Measurements from ENCODE around the gene ABHD8. TPM values are rescaled to one million over a fixed set of nuclear protein-coding genes. Genes with fewer than 3 reads are reported as not detected.

Gene ABHD8
- total RNA-seq: 20.1 TPM

GRCh38 chr19:17303167-17303939, at the start of gene ABHD8:
Gene ABHD8, minus strand, starts transcription at chr19:17303425. Its CDS starts 1,809 bp downstream, at chr19:17301616.
- DNase-seq (ENCODE audit: low spot score): peak; percentile 96

DNA sequence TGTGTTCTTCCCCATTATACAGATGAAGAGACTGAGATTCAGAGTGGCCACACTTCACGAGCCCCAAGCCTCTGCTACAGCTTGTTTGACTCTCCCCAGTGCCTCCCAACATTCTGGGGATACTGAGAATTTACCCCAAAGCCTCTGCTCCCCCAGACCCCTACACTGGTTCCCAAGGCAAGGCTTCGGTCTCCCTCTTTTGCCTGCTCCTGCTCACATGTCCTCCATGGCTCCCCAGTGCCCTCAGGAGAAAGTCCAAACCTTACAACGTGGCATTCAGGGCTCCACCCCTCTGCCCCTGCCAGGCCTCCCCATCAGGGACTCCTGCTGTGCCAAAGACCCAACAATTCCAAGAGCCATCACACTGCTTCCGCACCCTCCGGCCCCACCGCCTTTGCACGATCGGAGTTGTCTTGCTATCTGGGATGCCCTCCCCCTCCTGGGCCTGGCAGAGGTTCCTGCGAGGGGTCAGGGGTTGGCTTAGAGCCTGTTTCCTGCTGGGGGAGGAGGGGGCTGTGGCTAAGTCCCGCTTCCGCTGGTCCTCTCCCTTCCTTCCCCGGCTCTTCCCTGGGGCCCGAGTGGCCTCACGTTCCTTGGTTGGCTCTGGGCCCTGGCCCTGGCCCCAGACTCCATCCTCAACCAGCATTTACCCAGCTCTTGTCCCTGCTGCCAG, 49.5 kb upstream of the ABHD8 start:
- DNase-seq (ENCODE audit: low spot score): no peak

GRCh38 chr19:17351815-17352435, 48.7 kb upstream of the ABHD8 start:
- DNase-seq (ENCODE audit: low spot score): no peak

DNA sequence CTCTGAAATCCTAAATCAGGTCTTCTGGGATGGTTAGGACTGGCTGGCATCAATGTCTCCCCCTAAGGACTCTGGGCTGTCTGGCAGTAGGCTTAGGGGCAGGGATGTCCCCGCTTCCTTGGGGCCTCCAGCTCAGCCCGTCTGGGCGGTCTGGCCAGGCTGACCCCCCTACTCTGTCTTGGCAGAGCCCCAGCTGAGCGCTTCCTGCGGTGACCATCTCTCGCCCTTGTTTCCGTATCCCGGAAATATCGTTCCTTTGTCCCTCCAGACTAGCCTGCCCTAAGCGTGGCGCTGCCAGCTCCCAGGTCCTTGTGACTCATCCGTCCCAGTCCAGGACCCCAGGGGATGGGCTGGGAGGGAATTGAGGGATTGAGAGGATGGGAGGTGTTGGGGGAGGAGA, 45.5 kb upstream of the ABHD8 start:
- DNase-seq (ENCODE audit: low spot score): no peak

DNA sequence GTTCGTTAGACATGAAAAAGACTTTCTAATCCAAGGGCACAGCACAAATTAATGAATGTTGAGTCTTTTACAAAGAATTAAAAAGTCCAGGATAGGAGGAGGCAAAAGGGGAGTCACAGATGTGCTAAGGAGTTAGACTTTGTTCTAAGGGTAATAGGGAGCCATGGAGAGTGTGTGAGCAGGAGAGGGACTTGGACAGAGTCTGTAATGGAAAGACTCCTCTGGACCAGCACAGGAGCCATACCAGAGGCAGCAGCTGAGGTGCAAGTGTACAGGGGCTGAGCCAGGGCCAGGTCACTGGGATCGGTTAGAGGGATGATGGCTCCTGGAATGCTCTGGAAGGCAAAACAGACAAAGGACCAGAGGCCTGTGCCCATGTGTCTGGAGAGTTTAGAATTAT, 44.7 kb upstream of the ABHD8 start:
- DNase-seq (ENCODE audit: low spot score): no peak

DNA sequence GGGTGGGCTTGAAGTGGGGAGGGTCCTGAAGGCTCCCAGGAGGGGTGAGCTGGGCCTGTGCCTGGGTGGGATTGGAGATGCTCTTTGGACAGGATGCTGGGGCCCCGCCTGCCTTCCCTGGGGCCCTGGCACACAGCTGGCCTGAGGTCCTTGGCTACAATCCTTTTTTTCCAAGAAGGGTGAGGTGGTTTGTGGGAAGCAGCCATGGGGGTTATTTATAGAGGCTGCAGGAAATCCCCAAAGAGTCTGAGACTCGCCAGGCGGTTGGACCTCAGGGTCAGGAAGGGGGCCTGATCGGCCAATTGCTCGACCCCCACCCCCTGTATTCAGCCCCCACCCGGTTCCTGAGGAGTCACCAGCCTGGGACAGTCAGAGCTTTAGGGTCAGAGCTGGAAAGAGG, 44.1 kb upstream of the ABHD8 start:
- DNase-seq (ENCODE audit: low spot score): no peak

GRCh38 chr19:17346109-17346671, 43.0 kb upstream of the ABHD8 start:
- DNase-seq (ENCODE audit: low spot score): peak; percentile 68

DNA sequence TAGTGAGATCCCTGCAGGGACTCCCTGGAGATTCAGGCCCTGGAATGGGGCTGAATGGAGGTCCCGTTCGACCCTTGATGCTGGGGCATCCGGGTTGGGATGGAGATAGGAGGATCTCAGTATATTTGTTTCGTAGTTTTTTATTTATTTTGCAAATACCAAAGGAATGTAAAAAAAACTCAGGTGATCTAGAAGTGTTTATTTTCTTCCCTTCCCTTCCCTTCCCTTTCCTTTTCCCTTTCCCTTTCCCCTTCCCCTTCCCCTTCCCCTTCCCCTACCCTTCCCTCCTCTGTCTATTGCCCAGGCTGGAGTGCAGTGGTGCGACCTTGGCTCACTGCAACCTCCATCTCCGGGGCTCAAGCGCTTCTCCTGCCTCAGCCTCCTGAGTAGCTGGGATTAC, 38.6 kb upstream of the ABHD8 start:
- DNase-seq (ENCODE audit: low spot score): no peak

DNA sequence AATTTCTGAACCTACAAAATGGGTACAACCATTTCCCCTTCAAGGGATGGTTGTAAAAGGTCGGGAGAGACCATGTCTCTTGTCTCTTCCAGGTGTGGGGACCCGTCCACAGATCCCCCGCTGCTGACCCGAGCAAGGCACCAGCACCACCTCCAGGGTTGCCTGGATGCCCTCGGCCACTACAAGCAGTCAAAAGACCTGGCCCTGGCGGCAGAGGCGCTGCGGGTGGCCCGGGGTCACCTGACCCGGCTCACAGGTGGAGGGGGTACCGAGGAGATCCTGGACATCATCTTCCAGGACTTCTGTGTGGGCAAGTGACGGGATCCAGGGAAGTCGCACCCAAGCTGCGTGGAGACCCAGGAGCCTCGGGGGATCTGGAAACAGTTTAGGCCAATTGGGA, 38.2 kb upstream of the ABHD8 start:
- DNase-seq (ENCODE audit: low spot score): no peak

DNA sequence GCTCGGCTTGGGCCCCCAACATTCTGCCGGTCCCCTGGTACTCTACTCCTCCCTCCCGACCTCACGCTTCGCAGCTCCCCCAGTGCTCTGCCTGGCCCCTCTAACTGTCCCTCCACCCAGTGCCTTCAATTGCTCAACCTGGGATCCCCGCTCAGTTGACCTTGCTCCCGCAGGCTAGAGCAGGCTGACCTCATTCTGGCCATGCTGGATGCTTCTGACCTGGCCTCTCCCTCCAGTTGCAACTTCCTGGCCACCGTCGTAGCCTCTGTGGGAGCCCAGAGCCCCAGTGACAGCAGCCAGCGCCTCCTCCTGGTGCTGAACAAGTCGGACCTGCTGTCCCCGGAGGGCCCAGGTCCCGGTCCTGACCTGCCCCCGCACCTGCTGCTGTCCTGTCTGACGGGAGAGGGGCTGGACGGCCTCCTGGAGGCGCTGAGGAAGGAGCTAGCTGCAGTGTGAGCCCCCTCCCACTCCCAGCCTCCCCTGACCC, 37.7 kb upstream of the ABHD8 start:
- DNase-seq (ENCODE audit: low spot score): no peak

DNA sequence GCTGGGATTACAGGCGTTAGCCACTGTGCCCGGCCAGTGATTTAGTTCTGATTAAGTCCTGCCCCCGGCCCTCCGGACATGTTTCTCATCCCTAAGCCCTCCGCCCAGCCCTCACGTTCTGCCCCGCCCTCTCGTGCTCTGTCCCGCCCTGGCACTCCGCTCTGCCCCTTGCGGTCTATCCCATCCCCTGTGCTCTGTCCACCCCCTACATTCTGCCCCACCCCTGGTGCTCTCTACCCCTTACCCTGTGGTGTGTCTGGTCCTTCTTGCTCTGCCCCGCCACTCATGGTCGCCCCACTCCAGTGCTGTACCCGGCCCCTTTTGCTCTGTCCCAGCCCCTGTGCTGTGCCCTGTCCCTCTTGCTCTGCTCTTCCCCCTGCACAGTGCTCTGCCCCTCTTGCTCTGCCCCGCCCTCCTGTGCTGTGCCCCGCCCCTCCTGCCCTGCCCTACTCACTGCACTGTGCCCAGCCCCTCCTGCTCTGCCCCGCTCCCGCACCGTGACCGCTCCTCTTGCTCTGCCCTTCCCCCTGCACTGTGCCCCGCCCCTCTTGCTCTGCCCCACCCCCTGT, 37.2 kb upstream of the ABHD8 start:
- no peak for DNase-seq (ENCODE audit: low spot score)

DNA sequence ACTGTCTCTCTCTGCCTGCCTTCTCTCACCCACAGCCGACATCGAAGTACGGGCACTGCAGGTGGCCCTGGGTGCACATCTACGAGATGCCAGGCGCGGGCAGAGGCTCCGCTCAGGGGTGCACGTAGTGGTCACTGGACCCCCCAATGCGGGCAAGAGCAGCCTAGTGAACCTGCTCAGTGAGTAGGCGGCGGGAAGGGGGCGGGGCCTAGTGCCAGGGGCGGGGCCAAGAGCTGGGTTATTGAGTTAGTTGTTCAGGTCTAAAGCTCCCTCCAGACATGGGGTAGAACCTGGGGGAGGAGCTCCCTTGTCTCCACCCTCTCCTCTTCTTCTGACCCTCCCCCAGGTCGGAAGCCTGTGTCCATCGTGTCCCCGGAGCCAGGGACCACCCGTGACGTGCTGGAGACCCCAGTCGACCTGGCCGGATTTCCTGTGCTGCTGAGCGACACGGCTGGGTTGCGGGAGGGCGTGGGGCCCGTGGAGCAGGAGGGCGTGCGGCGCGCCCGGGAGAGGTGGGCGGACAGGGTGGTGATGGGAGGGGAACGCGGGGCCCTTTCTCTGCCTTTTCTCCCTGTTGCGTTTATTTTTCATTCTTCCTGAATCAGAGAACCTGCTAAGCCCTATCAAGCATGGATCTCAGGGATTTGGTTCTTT, 36.0 kb upstream of the ABHD8 start:
- DNase-seq (ENCODE audit: low spot score): no peak

GRCh38 chr19:17338433-17339078, 35.3 kb upstream of the ABHD8 start:
- DNase-seq (ENCODE audit: low spot score): no peak

DNA sequence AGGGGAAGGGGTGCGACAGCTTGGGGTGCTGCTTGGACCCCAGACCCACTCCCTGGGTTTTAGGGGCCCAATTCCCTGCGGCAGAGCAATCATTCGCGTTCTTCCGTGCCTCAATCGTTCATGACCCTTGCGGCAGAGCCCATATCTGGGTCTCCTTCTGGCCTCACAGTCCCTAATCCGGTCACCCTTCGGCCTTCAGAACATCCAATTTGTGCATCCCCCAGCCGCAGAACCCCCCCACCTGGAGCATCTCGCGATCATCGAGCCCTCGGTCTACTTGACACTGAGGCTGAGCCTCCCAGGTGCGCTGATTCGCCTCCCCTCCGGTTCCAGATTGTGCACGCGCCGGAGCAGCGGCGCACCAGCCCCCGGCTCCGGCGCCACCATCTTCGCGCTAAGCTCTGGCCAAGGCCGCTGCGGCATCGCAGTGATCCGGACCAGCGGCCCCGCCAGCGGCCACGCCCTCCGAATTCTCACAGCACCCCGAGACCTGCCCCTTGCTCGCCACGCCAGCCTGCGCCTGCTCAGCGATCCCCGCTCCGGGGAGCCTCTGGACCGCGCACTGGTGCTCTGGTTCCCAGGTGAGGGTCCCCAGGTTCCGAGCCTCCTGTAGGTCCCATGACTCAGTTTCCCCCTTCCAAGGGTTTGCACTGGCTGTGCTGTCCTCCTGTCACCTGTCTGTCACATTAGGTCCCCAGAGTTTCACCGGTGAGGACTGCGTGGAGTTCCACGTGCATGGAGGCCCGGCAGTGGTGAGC, 34.6 kb upstream of the ABHD8 start:
- DNase-seq (ENCODE audit: low spot score): no peak

GRCh38 chr19:17336872-17337674, 33.8 kb upstream of the ABHD8 start, which contains the start of gene GTPBP3:
Gene GTPBP3, plus strand, starts transcription at chr19:17337553. Its CDS starts 59 bp downstream, at chr19:17337612.
- peak; percentile 97 for DNase-seq (ENCODE audit: low spot score)

- no peak for DNase-seq (ENCODE audit: low spot score)
Measured at GRCh38 chr19:17335575-17335974, 32.4 kb upstream of the ABHD8 start.

- DNase-seq (ENCODE audit: low spot score): peak; percentile 97
Measured at GRCh38 chr19:17334414-17335409, 31.5 kb upstream of the ABHD8 start, which contains the start of gene ANO8. Gene ANO8, minus strand, starts transcription at chr19:17334855. Its CDS starts 185 bp downstream, at chr19:17334670.
